Measurements from ENCODE around the gene ITK. TPM values are rescaled to one million over a fixed set of nuclear protein-coding genes. Genes with fewer than 3 reads are reported as not detected.

ITK gene
- total and polyA plus RNA-seq, 2 experiments from 2014 or later = not detected

- Histone ChIP-seq H3K27ac (no peak overlapping the region), H3K27me3 (no peaks in the 10 kb centered on the region), H3K36me3 (no peaks in the 10 kb centered on the region), H3K9me3 (ENCODE audit: low read depth) (no peaks in the 10 kb centered on the region), H3K4me3 (no peak overlapping the region), H3K4me1 (ENCODE audit: low read depth) (no peaks in the 10 kb centered on the region)
- DNase-seq (ENCODE audit: low read depth in 1 of 2, low spot score in 1 of 2) = no peak
- TF ChIP-seq CTCF (IDR thresholded peaks at IDR 0.05; ENCODE audit: low read depth, low read length) = no peak
Measured at GRCh38 chr5:157245886-157246285, 65.2 kb downstream of the ITK start.

GRCh38 chr5:157247267-157247666, 66.6 kb downstream of the ITK start:
- no peak for DNase-seq (ENCODE audit: low read depth in 1 of 2, low spot score in 1 of 2)
- Histone ChIP-seq H3K27ac (no peak overlapping the region), H3K27me3 (no peaks in the 10 kb centered on the region), H3K4me1 (ENCODE audit: low read depth) (no peaks in the 10 kb centered on the region), H3K9me3 (ENCODE audit: low read depth) (no peaks in the 10 kb centered on the region), H3K36me3 (no peaks in the 10 kb centered on the region), H3K4me3 (no peak overlapping the region)
- TF ChIP-seq CTCF (IDR thresholded peaks at IDR 0.05; ENCODE audit: low read depth, low read length) = no peak

GRCh38 chr5:157248821-157249470, 68.3 kb downstream of the ITK start:
- H3K9me3 ChIP-seq (ENCODE audit: low read depth) = no peaks in the 10 kb centered on the region
- H3K4me1 ChIP-seq (ENCODE audit: low read depth) = no peaks in the 10 kb centered on the region
- no peaks in the 10 kb centered on the region for H3K36me3 ChIP-seq
- H3K4me3 ChIP-seq = no peak overlapping the region
- H3K27me3 ChIP-seq = no peaks in the 10 kb centered on the region
- TF ChIP-seq CTCF (IDR thresholded peaks at IDR 0.05; ENCODE audit: low read depth, low read length) = no peak
- no peak for DNase-seq (ENCODE audit: low read depth in 1 of 2, low spot score in 1 of 2)
- H3K27ac ChIP-seq = no peak overlapping the region

- H3K36me3 ChIP-seq = no peaks in the 10 kb centered on the region
- no peaks in the 10 kb centered on the region for H3K27me3 ChIP-seq
- H3K4me3 ChIP-seq = no peak overlapping the region
- no peak overlapping the region for H3K27ac ChIP-seq
- H3K9me3 ChIP-seq (ENCODE audit: low read depth) = no peaks in the 10 kb centered on the region
- peak in 1 of 2 donors; percentile 46 for DNase-seq (ENCODE audit: low read depth in 1 of 2, low spot score in 1 of 2)
- TF ChIP-seq CTCF (IDR thresholded peaks at IDR 0.05; ENCODE audit: low read depth, low read length) = no peak
- no peaks in the 10 kb centered on the region for H3K4me1 ChIP-seq (ENCODE audit: low read depth)
Measured at GRCh38 chr5:157252711-157253465, 72.2 kb downstream of the ITK start.

- no peaks in the 10 kb centered on the region for H3K27me3 ChIP-seq
- peak; percentile 69 to 73 for DNase-seq (ENCODE audit: low read depth in 1 of 2, low spot score in 1 of 2)
- no peak overlapping the region for H3K4me3 ChIP-seq
- H3K4me1 ChIP-seq (ENCODE audit: low read depth) = no peaks in the 10 kb centered on the region
- no peaks in the 10 kb centered on the region for H3K9me3 ChIP-seq (ENCODE audit: low read depth)
- H3K36me3 ChIP-seq = no peaks in the 10 kb centered on the region
- H3K27ac ChIP-seq = peak overlapping the region; percentile 1
- TF ChIP-seq CTCF (IDR thresholded peaks at IDR 0.05; ENCODE audit: low read depth, low read length) = peak; percentile 96
Measured at GRCh38 chr5:157253547-157253946, 72.9 kb downstream of the ITK start.
